Stimulated activated CD8-positive, alpha-beta memory T cell treated with anti-CD3 and anti-CD28 coated beads, Interleukin-4, amount 100 ng/mL, for 24 hours (primary cell): ENCODE measurements around the gene QKI.
A peak's percentile ranks its signal among the peaks of the same experiment; 100 is the strongest.

Experiments
- DNase-seq: peaks from one replicate; pipeline ENCODE4 v3.0.0-alpha.2; 2020; ENCODE audit warnings: low read depth

The QKI gene

GRCh38 chr6:163391985-163392384 lies 22.5 kb upstream of the QKI start:
- DNase-seq: no peak

- no peak for DNase-seq
Measured at GRCh38 chr6:163392533-163392932, 22.0 kb upstream of the QKI start.

GRCh38 chr6:163393923-163394322 lies 20.6 kb upstream of the QKI start:
- no peak for DNase-seq

- no peak for DNase-seq
Measured at GRCh38 chr6:163394659-163395058, 19.9 kb upstream of the QKI start.

- no peak for DNase-seq
Measured at GRCh38 chr6:163395122-163395830, 19.2 kb upstream of the QKI start.

GRCh38 chr6:163395831-163396185 lies 18.7 kb upstream of the QKI start:
- DNase-seq: no peak

GRCh38 chr6:163397326-163397725 lies 17.2 kb upstream of the QKI start:
- DNase-seq: no peak

GRCh38 chr6:163398115-163398514 lies 16.4 kb upstream of the QKI start:
- DNase-seq: no peak

- DNase-seq: no peak
Measured at GRCh38 chr6:163398815-163399214, 15.7 kb upstream of the QKI start.

GRCh38 chr6:163400509-163400908 lies 14.0 kb upstream of the QKI start:
- DNase-seq: no peak

GRCh38 chr6:163401039-163401885 lies 13.3 kb upstream of the QKI start:
- no peak for DNase-seq

GRCh38 chr6:163402616-163403015 lies 11.9 kb upstream of the QKI start:
- DNase-seq: no peak

- DNase-seq: no peak
Measured at GRCh38 chr6:163404825-163405265, 9.7 kb upstream of the QKI start.

- DNase-seq: no peak
Measured at GRCh38 chr6:163405412-163406309, 8.9 kb upstream of the QKI start.

GRCh38 chr6:163406366-163406765 lies 8.2 kb upstream of the QKI start:
- DNase-seq: no peak

- no peak for DNase-seq
Measured at GRCh38 chr6:163406830-163407229, 7.7 kb upstream of the QKI start.

GRCh38 chr6:163408352-163408991 lies 6.0 kb upstream of the QKI start:
- DNase-seq: no peak

GRCh38 chr6:163409712-163410111 lies 4.8 kb upstream of the QKI start:
- no peak for DNase-seq

- no peak for DNase-seq
Measured at GRCh38 chr6:163412341-163412740, 2.2 kb upstream of the QKI start.

GRCh38 chr6:163412801-163413344 lies 1.6 kb upstream of the QKI start:
- DNase-seq: no peak

GRCh38 chr6:163413345-163414116 lies 987 bp upstream of the QKI start:
- peak; percentile 86 for DNase-seq
